K562 treated with DMSO at 1 percent for 24 hours (cell line): Measurements from ENCODE around the gene TMEM239. TPM values are rescaled to one million over a fixed set of nuclear protein-coding genes. Genes with fewer than 3 reads are reported as not detected.

Source experiments
- total RNA-seq: library from RNA; unstranded; fragments of 300-600 nt; gene quantifications from 2 replicates; pipeline ENCODE4 v1.2.3, GENCODE V29; 2022; ENCODE audit warnings: low read depth; ENCODE audit not compliant: insufficient read depth

TMEM239 gene
- total RNA-seq, result not detected in 2 replicates

GRCh38 chr20:2816030-2816582 is at the start of gene TMEM239:
Gene TMEM239 (plus strand): TSS chr20:2816364. CDS start chr20:2816555, 191 bp downstream.

GRCh38 chr20:2800521-2801285 is 15.5 kb upstream of the TMEM239 start, which contains the start of gene CPXM1:
Gene CPXM1 (minus strand): TSS chr20:2800627. CDS start chr20:2800572, 55 bp downstream.

DNA sequence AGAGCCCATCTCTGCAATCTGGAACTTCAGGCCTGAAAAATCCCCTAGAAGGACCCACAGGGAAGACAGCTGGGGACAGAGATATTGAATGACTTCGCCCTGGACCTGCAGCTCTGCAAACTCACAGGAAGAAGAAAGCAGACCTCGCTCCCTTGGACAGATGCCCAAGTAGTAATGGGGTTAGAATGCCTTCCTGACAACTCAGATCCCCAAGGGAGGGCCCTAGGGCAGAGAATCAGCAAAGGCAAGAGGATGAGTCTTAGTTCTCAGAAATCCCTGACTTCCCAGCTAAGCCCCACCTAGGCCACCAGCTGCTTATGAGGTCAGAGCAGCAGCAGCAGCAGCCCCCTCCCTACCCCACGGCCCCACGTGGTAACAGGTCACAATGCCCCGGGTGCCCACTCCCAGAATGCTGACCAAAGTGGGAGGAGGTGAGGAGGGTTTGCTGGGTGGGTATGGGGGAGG is 1.5 kb upstream of the TMEM239 start, which contains the start of gene C20orf141:
C20orf141 (plus strand) TSS at position 401 of the 465 bp plus-strand sequence. CDS start 198 bp downstream, outside the sequence.

DNA sequence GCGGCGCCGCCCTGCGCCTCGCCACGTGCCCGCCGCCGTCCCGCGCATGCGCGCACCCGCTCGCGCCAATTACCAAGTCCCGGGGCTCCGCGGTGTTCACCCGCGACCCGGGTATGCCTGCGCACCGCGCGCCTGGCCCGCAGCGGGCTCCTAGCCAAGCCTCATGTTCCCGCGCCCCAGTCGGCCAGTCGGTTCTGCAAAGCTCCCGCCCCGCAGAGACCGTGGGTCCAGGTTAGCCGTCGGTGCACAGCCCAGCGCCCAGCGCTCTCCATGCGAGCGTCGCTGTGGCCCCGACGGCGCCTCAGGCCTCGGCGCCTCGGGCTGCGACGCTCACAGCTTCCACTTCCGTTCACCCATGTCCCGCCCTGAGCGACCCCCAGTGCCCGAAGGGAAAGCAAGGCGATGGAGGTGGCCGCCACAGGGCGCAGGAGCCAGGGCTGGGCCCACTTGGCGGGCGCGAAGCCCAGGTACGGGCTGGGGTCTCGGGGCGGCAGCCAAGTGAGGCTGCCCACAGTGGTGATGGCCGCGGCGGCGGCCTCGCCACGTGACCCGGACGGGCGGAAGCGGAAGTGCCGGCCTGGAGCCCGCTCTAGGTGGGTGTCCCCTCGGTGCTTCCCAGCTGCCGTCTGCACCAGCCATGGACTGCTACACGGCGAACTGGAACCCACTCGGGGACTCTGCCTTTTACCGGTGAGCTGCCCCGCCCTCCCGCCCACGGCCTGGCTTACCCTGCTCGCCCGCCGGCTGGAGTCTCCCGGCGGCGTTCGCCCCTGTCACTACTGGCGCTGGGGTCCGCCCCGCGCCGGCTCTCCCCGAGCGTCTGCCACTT is 24.2 kb downstream of the TMEM239 start, which contains the start of the genes PCED1A and VPS16:
PCED1A (minus strand) TSS at position 518 of the 829 bp plus-strand sequence. CDS start 743 bp downstream, outside the sequence.
VPS16 (plus strand) TSS at position 608 of the 829 bp plus-strand sequence; CDS start at position 638, 30 bp downstream.

Other genes starting within 250 kb of the TMEM239 start
- gene NOP56, start 163.7 kb upstream of the TMEM239 start, total RNA-seq, result 79.3 and 81.1 TPM in 2 replicates
- 94.0 and 95.5 TPM in 2 replicates for gene IDH3B, start 152.1 kb upstream of the TMEM239 start, total RNA-seq
- 0.76 and 1.6 TPM in 2 replicates for gene EBF4, start 123.6 kb upstream of the TMEM239 start, total RNA-seq
- 0.69 and 1.2 TPM in 2 replicates for gene CPXM1, start 15.7 kb upstream of the TMEM239 start, total RNA-seq
- gene C20orf141, start 1.4 kb upstream of the TMEM239 start, total RNA-seq, result not detected in 2 replicates
- 16.6 and 17.3 TPM in 2 replicates for gene PCED1A, start 24.3 kb downstream of the TMEM239 start, total RNA-seq
- 47.0 and 49.4 TPM in 2 replicates for gene VPS16, start 24.4 kb downstream of the TMEM239 start, total RNA-seq
- 31.4 and 37.5 TPM in 2 replicates for gene PTPRA, start 57.1 kb downstream of the TMEM239 start, total RNA-seq
- gene GNRH2, start 227.3 kb downstream of the TMEM239 start, total RNA-seq, result not detected in 2 replicates
- 43.2 and 50.3 TPM in 2 replicates for gene MRPS26, start 229.7 kb downstream of the TMEM239 start, total RNA-seq